Fibroblast of lung (primary cell): ENCODE results near the gene CD101.

Experiments used
- CTCF ChIP-seq, 2 donors: IDR thresholded peaks in 1 of 2; conservative IDR thresholded peaks in 1 of 2; 1 replicate in 1 of 2; 2 replicates in 1 of 2; pipeline ENCODE4 v1.5.1; 2011 to 2012; ENCODE audit warnings: low read length in 2 of 2, control low read depth in 1 of 2, inconsistent platforms in 1 of 2, low read depth in 1 of 2, mild to moderate bottlenecking in 1 of 2
- EZH2 ChIP-seq: IDR thresholded peaks from 2 replicates; pipeline ENCODE4 v1.5.1; 2012; ENCODE audit warnings: low read length, control low read depth, mild to moderate bottlenecking; ENCODE audit errors: missing control alignments

- no peak for TF ChIP-seq CTCF (conservative IDR thresholded peaks at IDR 0.05 in 1 of 2, IDR thresholded peaks at IDR 0.05 in 1 of 2; ENCODE audit: low read depth in 1 of 2, low read length in 2 of 2)
- TF ChIP-seq EZH2 = no peak
Measured at GRCh38 chr1:117068580-117068979, 67.0 kb downstream of the CD101 start.
